Adrenal gland (tissue), 12 donors: ENCODE measurements around the gene COPB2. TPM values are rescaled to one million over a fixed set of nuclear protein-coding genes. Genes with fewer than 3 reads are reported as not detected.
"Not testable (repeated sequence)": the region's sequence is repeated elsewhere in the genome, so short reads cannot be mapped to it uniquely, and the experiment has no call there.

Source experiments
- DNase-seq, 7 donors: peaks; one replicate each; pipeline ENCODE4 v3.0.0-alpha.2; 2019 to 2020
- H3K27ac ChIP-seq, 5 donors: fragments of 200-600 bp; sonication (generic) in 4 of 5; 1 replicate in 3 of 5; 2 replicates in 2 of 5; pipeline versions ENCODE4 v1.5.1 to v1.8.0; 2016 to 2020; ENCODE audit warnings: mild to moderate bottlenecking in 1 of 5
- H3K27me3 ChIP-seq: fragments of 200-600 bp; 2 replicates; pipeline ENCODE4 v1.8.0; 2021
- H3K36me3 ChIP-seq, 2 donors: fragments of 200-600 bp; replicated peaks in 1 of 2; 1 replicate in 1 of 2; 2 replicates in 1 of 2; pipeline versions ENCODE4 v1.5.1 to v1.8.0; 2018 to 2022
- H3K4me1 ChIP-seq, 2 donors: fragments of 200-600 bp; replicated peaks in 1 of 2; 1 replicate in 1 of 2; 2 replicates in 1 of 2; pipeline versions ENCODE4 v1.5.1 to v1.8.0; 2018 to 2021
- H3K4me3 ChIP-seq, 4 donors: fragments of 200-600 bp; sonication (generic) in 3 of 4; one replicate each; pipeline ENCODE4 v1.5.1; 2016 to 2018
- H3K9me3 ChIP-seq, 3 donors: fragments of 200-600 bp; sonication (generic) in 1 of 3; replicated peaks in 1 of 3; 1 replicate in 2 of 3; 2 replicates in 1 of 3; pipeline versions ENCODE4 v1.5.1 to v1.8.0; 2016 to 2021
- POLR2A ChIP-seq, 2 donors: fragments of 450-650 bp; IDR thresholded peaks; one replicate each; pipeline ENCODE4 v1.6.1; 2017; ENCODE audit warnings: antibody characterized with exemption in 2 of 2, mild to moderate bottlenecking in 2 of 2, moderate library complexity in 1 of 2
- WGBS, 4 donors: extraction: QIAGEN DNeasy Blood & Tissue Kit in 2 of 4; methylation state at CpG; one replicate each; pipeline versions ENCODE4 v1.1.5 to v1.1.7; 2013 to 2017; 5-methylcytosine and 5-hydroxymethylcytosine counted together
- intact Hi-C, 2 donors: fragments of 100-400 bp; cut with DNase I; formaldehyde crosslinking; loops; one replicate each; pipeline versions ENCODE4 v1.14.1 to v1.15.0; 2022 to 2023
- polyA plus RNA-seq, 3 donors: library from polyadenylated mRNA; stranded (reverse); fragments of 200-250 nt in 2 of 3; fragments of 350-450 nt in 1 of 3; fragmentation: Illumina TruSeq in 1 of 3; extraction: RNeasy Lipid Tissue Mini Kit (QIAGEN cat#74804) in 1 of 3; gene quantifications; one replicate each; pipeline ENCODE4 v1.2.3, GENCODE V29; 2013 to 2014
- total RNA-seq, 9 donors: library from RNA; depleted of rRNA in 4 of 9; stranded (reverse); fragments of >200 nt in 4 of 9; fragments of 120-200 nt in 1 of 9; fragmentation: NEBNext Ultra II Directional in 1 of 9; extraction: Animal tissue kit (Norgen Biotek cat#: 25700) in 1 of 9; gene quantifications; one replicate each; pipeline versions ENCODE4 v1.1.0 to v1.2.4, GENCODE V29; 2013 to 2023
- TF ChIP-seq, protein P1 (sequence below), 6 experiments: fragments of 450-650 bp in 4 of 6; fragments of 200-600 bp in 2 of 6; sonication (generic) in 1 of 6; IDR thresholded peaks; 1 replicate in 5 of 6; 2 replicates in 1 of 6; pipeline versions ENCODE4 v1.5.1 to v1.8.0; 2016 to 2021; ENCODE audit warnings: antibody characterized with exemption in 6 of 6, mild to moderate bottlenecking in 2 of 6, moderate library complexity in 1 of 6
- donor health status: healthy with polysubstance abuse.
- donor health status: Bipolar disorder and iron deficiency.
- donor health status: DM: yes; HTN: yes; CAD: no.
- donor health status: DM: no; HTN: no; CAD: no.
- donor health status: DM: no; HTN: no; CAD: no.
- donor health status: DM: yes; HTN: yes; CAD: no.

The COPB2 gene
- total and polyA plus RNA-seq, 12 donors: 28.1 to 192 (median 126) TPM

DNA sequence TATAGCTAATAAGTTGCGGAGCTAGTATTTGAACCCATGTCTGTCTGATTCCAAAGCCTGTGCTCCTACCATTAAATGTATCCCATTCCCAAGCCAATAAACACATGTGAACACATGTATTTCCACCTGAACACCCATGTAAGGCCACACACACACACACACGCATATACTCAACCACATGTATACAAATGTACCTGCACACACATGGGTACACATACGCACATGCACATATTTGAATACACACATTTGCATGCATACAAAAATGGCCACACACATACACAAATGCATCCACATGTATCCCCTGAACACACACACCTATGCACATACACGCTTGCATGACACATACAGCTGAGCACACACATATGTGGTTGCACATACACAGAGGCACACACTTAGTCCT is 51.0 kb downstream of the COPB2 start:
- no peaks in the 10 kb centered on the region for H3K27me3 ChIP-seq
- H3K9me3 ChIP-seq: no peaks in the 10 kb centered on the region
- H3K36me3 ChIP-seq: no peaks in the 10 kb centered on the region
- intact Hi-C loops: no loop called here
- no peak for DNase-seq
- no peak for TF ChIP-seq POLR2A (IDR thresholded peaks at IDR 0.05)
- TF ChIP-seq, protein P1, sequence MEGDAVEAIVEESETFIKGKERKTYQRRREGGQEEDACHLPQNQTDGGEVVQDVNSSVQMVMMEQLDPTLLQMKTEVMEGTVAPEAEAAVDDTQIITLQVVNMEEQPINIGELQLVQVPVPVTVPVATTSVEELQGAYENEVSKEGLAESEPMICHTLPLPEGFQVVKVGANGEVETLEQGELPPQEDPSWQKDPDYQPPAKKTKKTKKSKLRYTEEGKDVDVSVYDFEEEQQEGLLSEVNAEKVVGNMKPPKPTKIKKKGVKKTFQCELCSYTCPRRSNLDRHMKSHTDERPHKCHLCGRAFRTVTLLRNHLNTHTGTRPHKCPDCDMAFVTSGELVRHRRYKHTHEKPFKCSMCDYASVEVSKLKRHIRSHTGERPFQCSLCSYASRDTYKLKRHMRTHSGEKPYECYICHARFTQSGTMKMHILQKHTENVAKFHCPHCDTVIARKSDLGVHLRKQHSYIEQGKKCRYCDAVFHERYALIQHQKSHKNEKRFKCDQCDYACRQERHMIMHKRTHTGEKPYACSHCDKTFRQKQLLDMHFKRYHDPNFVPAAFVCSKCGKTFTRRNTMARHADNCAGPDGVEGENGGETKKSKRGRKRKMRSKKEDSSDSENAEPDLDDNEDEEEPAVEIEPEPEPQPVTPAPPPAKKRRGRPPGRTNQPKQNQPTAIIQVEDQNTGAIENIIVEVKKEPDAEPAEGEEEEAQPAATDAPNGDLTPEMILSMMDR (IDR thresholded peaks at IDR 0.05): no peak
- no peak overlapping the region for H3K4me3 ChIP-seq
- H3K27ac ChIP-seq: peak overlapping the region; percentile 50 to 88 (median 72)
- H3K4me1 ChIP-seq: peaks cover 10 to 19% of the 10 kb centered on the region in 2 donors
- WGBS, 4 donors: 94 to 98% (median 96%) methylated on average over 4 of the region's 4 CpGs

DNA sequence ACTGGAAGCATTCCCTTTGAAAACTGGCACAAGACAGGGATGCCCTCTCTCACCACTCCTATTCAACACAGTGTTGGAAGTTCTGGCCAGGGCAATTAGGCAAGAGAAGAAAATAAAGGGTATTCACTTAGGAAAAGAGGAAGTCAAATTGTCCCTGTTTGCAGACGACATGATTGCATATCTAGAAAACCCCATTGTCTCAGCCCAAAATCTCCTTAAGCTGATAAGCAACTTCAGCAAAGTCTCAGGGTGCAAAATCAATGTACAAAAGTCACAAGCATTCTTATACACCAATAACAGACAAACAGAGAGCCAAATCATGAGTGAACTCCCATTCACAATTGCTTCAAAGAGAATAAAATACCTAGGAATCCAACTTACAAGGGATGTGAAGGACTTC is 54.8 kb downstream of the COPB2 start:
- H3K4me3 ChIP-seq, H3K27ac ChIP-seq, H3K27me3 ChIP-seq, H3K9me3 ChIP-seq, intact Hi-C loops, H3K36me3 ChIP-seq, DNase-seq: not testable (repeated sequence)
- H3K4me1 ChIP-seq: peaks cover 9 to 15% of the 10 kb centered on the region in 2 donors
- WGBS, 4 donors: 56 to 74% (median 62%) methylated on average over 1 of the region's 1 CpG

DNA sequence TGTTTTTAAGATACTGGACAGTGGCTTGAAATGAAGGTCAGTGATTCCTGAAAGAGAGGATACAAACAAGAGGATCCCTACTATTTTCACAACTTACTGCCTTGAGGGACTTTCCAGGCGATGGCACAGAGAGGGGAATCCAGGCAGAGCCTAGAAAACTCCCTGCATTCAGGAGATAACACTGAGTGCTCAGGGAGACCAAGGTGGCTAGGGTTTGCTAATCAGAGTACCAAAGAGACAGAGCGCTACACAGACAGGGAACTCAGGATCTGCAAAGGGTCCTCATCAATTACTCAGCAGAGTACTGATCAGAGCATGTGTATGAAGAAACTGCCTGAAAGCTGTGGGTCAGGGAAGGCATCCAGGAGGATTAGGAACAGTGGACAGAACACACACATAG is 57.4 kb downstream of the COPB2 start:
- TF ChIP-seq POLR2A (IDR thresholded peaks at IDR 0.05): no peak
- TF ChIP-seq, protein P1 (IDR thresholded peaks at IDR 0.05): no peak
- Histone ChIP-seq H3K4me1 (no peaks in the 10 kb centered on the region), H3K9me3 (no peaks in the 10 kb centered on the region), H3K36me3 (no peaks in the 10 kb centered on the region), H3K27ac (no peak overlapping the region), H3K27me3 (no peaks in the 10 kb centered on the region), H3K4me3 (no peak overlapping the region)
- 83 to 100% (median 89%) methylated on average over 2 of the region's 2 CpGs for WGBS, 4 donors
- DNase-seq: no peak
- intact Hi-C loops: no loop called here

DNA sequence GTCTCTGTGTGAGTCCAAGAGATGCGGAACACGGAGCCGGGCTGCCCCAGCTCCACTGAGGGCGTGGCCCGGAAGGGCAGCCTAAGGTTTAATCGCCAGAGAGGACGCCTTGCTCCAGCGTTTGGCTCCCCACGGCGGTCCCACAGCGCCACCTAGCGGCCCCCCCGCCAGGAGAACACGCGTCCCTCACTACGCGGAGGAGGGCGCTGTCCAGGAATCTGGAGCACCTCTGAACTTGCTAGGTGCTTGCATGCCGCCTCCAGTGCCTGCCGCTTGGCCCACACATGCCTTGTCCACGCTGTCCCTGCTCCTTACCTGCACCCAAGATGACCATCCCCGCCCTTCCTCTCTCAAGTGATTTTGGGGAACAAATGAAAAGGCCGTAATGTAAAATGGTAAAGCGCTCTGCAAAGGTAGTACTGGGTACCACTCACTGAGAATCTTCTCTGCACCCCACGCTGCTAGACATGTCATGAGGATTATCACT is 60.0 kb downstream of the COPB2 start:
- no peaks in the 10 kb centered on the region for H3K9me3 ChIP-seq
- DNase-seq: peak; percentile 89 to 94 (median 91)
- no peak overlapping the region for H3K4me3 ChIP-seq

More for the DNA sequence above, 60.0 kb downstream of the COPB2 start:
- intact Hi-C loops: loop anchor here (2.0 to 10.0 kb wide), 4 partner anchors 217 to 395 kb away; no protein-coding TSS in a partner anchor
- 12 to 31% (median 16%) methylated on average over 9 to 25 of the region's 25 CpGs for WGBS, 4 donors
- no peaks in the 10 kb centered on the region for H3K4me1 ChIP-seq
- H3K27ac ChIP-seq: no peak overlapping the region
- no peaks in the 10 kb centered on the region for H3K36me3 ChIP-seq
- TF ChIP-seq, protein P1 (IDR thresholded peaks at IDR 0.05): peak; percentile 98 to 100 (median 99)
- TF ChIP-seq POLR2A (IDR thresholded peaks at IDR 0.05): no peak
- H3K27me3 ChIP-seq: no peaks in the 10 kb centered on the region
